ENCODE results near the gene BRF1.

BRF1 gene

DNA sequence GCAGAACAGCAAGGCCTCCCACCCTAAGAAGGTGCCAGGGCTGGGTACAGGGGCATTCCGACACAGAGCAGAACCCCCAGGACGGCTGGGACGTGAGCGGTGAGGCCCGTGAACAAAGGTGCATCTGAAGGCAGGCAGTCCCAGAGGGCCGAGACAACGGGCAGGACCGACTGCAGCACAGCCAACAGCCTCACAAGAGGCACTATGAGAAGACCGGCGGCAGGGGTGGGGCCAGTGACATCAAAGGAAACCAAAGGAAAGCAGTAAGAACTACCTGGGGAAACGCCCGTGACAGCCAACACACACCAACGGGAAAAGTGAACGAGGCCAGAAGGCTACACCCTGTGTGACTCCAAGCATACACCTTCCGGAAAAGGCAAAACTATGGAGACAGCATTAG is 43.3 kb downstream of the BRF1 start:
- DNase-seq = no peak

DNA sequence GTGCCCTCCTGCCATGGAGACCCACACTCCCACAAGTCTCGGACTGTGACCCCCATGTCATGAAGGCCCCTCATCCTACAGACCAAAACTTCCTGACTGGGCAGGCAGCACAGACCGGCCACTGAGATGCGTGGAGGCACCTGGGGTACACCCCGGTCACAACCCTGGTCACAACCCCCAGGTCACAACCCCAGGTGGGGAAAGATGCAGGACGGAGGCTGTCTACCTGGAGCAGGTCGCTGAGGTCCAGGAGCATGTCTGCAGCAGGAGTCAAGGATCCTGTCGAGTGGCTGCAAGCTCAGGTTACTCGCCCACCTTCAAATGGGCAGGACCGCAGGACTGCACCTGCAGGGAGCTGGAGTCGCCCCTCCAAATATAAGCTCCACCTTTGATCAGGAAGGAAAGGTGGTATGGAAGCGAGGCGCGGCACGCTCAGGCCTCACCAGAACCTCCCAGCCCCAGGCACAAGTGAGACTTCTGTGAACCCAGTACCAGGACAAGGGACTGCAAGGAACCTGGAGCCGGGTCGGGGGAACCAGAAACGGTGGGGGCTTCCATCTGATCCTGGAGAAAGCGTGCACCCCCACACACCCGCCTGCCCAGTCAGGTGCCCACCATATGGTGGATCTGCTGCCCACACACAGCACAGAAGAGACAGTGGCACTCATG is 44.4 kb downstream of the BRF1 start:
- no peak for DNase-seq

DNA sequence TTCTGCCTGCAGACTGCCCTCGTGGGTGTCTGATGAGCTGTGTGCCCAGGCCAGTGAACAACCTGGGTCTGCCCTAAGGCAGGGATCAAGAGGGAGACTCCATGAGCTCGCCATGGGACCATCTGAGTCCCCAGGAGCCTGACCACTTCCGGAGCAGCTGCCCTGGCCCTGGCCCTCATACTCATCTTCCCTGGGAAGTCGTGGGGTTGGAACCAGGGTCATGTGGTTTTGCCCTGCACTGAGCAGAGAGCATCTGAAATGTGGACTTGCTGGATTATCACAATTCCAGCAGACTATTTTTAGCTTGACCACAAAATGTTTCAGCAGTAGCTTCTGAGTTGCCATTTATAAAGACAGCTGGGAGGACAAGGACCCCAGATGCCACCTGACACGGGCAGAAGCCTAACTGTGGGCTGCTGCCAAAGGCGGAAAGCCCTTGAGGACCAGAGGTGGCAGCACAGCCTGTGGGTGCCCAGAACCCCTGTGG is 45.7 kb downstream of the BRF1 start:
- DNase-seq = no peak

DNA sequence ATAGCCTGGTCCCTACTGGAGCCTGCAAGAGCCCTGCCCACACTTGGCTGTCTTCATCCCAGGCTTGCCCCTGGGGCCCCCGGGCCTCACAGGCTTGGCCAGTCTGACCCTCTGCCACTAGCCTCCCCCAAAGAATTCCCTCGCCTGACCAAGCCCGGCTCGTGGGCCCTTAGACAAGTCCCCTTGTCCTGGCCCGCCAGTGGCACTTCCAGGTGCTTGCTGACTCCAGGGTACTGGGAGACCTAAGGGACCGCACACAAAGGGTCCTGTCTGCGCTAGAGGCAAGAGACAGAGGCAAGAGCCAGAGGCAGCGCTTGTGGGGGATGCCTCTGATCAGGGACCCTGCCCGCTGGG is 47.5 kb downstream of the BRF1 start:
- no peak for DNase-seq

DNA sequence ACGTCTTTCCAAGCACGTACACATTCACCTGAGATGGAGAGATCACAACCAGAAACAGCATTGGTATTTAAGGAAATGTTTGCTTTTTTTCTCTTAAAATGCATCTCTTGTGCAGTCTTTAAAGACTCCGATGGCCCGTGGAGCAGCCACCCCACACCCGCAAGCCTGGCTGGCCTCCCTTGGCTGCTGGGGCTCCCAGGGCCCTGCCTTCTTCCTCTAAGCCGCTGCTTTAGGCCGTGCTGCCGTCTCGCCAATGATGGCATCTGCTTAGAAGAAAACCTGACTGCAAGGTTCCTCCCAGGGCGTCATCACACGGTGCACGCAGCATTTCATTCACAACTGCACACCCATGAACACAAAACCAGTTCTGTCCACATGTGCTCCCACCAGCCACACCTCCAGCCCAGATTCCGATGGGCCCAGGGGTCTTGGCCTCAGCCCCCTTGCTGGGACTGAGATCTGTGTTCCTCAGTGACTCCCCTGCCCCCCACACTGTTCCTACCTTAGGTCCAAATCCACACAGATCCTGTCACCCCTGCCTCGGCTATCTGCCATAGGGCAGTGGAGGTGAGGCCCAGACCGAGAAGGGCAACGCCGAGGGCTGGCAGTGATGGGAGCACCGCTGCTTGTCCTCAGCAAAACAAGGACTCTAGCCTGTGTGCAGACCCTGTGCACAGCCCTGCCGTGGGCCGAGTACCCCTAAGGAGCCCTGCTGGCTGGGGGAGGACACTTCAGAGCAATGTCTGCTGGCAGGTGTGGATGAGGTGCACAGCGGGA is 48.1 kb downstream of the BRF1 start:
- DNase-seq = no peak

DNA sequence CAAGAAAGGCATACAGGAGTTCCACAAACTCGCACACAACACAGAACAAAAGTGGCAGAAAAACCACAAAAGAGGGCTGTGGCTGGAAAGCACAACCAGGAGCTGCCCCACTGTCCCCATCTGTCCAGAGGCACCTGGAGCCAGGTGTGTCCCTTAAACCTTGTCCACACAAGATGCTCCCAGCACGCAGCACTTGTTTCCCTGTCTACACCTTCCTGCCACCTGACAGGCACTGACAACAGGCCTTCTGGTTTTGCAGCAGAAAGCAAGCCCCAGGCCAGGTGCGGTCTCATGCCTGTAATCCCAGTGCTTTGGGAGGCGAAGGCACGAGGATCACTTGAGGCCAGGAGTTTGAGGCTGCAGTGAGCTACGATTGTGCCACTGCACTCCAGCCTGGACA is 48.9 kb downstream of the BRF1 start:
- no peak for DNase-seq

DNA sequence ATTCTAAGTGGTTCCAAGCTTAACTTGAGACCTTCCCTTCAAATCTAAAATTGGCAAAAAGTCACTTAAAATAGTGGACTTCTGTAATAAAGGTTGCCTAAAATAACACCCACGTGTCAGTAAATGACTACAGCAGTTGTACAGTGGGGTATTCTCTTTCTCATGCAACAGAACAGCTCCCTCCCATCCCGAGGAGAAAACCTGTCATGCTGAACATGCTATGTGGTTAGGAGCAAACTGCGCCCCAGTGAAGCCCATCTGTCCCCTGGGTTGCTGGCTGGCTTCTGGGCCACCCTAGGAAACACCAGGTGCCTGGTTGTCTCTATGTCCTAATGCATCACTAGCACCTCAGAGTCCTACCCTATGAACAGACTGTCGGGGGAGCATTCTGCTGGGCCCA is 49.8 kb downstream of the BRF1 start:
- no peak for DNase-seq

DNA sequence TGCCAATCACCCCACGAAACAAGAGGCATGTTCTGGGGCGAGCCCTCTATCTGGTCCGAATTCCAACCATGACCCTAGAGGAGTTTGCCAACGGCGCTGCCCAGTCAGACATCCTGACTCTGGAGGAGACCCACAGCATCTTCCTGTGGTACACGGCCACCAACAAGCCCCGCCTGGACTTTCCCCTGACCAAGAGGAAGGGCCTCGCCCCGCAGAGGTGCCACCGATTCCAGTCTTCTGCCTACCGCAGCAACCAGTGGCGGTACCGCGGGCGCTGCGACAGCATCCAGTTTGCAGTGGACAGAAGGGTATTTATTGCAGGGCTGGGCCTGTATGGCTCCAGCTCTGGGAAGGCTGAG is 50.8 kb downstream of the BRF1 start:
- no peak for DNase-seq

DNA sequence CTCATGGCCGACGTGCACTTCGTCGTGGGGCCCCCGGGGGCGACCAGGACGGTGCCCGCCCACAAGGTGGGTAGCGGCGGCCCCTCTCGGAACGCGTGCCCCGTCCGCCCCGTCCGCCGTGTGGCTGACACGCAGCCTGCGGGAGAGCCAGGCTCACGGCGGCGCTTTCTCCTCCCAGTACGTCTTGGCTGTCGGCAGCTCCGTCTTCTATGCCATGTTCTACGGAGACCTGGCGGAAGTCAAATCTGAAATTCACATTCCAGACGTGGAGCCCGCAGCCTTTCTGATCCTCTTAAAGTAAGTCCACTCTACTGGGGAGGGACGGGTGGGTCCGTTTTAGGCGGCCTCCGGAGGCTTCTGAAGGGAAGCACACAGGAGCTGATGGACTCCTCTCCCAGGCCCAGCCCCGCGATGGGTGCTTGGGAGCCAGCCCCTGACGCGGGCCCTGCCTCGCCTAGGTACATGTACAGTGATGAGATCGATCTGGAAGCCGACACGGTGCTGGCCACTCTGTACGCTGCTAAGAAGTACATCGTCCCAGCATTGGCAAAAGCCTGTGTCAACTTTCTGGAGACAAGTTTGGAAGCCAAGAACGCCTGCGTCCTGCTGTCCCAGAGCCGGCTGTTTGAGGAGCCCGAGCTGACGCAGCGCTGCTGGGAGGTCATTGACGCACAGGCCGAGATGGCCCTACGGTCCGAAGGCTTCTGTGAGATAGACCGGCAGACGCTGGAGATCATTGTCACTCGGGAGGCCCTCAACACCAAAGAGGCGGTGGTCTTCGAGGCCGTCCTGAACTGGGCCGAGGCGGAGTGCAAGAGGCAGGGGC is 51.4 kb downstream of the BRF1 start:
- no peak for DNase-seq

DNA sequence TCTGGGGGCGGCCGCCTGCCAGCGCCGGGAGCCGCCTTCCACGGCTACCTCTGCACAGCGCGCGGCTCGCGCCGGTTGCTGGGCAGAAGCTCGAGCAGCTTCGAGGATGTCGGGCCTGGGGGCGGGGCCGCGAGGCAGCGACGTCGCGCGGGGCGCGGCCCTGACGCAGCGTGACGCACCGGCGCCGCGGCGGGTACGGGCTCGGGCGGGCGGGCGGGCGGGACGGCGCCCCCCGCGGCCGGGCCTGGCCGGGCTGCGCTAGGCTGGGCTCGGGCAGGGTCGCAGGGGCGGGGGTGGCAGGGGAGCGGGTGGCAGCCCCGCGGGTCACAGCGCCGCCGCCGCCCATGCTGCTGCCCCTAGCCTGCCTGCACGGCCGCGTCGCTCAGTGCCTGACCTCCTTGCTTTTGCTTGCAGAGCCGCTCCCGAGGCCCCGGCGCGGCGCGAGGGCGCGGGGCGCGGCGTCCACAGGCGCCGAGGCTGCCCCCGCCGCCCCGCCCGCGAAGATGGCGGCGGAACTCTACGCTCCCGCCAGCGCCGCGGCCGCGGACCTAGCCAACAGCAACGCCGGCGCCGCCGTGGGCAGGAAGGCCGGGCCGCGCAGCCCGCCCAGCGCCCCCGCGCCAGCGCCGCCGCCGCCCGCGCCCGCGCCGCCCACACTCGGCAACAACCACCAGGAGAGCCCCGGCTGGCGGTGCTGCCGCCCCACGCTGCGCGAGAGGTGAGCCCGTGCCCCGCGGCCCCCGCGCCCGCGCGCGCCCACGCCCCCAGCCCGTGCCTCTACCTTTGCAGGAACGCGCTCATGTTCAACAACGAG is 52.2 kb downstream of the BRF1 start, which contains the start of gene BTBD6:
TSS of gene BTBD6 (plus strand) at position 166 of the 814 bp plus-strand sequence. CDS start at position 345, 179 bp downstream.
- peak; percentile 88 for DNase-seq

DNA sequence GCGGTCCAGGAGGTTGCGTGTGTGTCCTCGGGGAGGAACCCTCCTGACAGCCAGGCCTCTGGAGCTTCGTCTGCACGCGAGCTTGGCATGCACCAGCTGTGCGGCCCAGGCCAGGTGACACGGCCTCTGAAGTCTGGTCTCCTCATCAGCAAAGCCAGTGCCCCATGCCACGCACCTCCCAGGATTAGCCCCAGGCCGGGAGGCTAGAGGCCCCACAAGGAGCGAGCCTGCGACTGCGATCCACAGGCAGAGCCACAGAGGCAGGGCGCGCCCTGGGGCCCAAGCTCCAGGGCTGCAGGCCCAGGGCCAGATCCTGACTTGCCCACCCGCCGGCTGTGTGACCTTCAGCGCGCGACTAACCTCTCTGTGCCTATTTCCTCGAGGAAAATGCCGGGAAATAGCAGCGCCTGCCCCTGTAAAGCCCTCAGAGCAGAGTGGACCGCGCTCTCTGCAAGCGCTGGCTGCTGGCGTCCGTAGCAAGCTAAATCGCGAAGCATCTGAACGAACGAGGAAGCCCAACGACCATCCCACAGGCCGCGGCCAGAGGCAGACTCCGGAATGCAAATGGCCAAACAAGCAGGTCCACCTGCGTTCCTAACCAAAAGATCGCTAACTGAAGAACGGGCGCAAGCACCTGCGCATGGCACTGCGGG is 53.0 kb downstream of the BRF1 start:
- DNase-seq = no peak

DNA sequence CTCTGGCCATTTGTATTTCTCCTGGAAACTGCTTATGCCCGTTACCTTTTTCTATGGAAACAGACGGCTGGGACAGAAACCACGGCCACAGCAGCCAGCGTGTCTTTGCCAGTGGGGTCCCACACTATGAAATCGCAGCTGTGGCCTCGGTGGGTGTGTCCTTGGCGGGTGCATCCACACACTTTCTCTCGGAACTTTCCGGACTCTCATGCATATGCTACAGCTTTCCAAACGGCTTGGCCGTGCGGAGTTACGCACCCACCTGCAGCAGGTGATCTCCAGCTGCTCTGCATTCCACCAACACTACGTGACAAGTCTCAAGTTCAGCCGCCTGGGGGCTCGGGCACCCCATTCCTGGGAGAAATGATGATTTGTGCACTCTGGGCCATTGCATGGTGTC is 53.8 kb downstream of the BRF1 start:
- DNase-seq = no peak

DNA sequence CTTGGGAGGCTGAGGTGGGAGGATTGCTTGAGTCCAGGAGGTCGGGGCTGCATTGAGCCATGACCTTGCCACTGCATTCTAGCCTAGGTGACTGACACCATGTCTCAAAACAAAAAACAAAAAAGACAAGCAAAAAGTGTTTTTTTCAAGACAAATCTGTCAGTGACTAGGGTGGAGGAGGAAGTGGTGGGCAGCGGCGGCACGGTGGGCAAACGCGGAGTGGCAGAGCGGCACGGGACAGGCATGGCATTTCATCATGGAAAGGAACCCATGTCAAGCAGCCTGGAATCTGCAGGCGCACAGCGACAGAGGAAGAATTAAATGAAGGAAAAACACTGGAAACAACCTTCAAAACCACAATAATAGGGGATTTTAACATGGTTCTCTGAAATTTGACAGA is 56.5 kb downstream of the BRF1 start:
- no peak for DNase-seq

DNA sequence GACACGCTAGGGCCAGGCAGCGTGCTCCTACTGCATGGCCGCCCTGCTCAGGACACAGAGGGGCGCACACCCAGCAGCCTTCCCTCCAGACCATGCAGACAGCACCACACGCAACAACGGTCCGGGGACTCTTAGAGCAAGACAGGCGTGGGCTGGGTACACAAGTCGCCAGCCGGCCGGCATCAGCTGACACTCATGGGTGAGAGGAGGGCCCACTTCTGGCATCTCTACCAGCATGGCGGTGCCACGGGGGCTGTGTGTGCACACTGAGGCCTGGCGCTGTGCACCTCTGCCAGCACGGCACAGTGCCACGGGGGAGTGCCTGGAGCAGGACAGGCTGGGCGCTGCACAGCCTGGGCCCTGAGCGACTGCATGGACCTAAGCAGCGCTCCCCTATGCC is 59.2 kb downstream of the BRF1 start:
- DNase-seq = no peak

DNA sequence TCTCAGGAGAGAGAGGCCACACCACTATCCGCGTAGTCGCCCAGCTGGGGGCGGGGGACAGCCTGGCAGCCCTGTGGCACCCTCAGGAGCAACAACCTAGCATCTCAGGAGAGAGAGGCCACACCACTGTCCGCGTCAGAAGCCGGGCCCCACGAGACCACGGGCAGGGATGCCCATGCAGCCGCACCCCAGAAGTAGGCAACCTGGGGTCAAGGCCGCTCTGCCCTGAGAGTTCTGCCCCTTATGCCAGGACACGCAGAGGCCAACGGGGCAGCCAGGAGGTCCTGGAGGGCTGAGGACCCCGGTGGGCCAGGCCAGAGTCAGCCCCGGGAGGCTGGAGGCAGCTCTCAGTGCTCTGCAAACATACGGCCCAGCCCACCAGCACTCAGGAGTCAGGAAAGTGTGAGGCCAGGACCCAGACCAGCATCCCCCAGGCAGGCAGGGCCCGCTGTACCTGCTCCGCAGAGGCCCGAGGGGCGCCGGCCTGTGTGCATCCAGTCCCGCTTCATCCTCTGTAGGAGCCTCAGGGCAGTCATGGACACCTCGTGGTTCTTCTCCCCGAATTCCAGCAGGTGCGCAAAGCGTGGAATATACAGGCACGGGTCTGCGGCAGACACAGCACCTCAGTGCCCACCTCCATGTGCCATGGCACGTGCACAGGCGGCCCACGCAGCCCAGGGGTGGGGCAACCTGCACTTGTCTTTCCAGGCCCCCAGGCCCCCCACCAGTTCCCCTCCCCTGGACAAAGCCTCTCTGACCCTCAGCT is 59.8 kb downstream of the BRF1 start:
- no peak for DNase-seq

DNA sequence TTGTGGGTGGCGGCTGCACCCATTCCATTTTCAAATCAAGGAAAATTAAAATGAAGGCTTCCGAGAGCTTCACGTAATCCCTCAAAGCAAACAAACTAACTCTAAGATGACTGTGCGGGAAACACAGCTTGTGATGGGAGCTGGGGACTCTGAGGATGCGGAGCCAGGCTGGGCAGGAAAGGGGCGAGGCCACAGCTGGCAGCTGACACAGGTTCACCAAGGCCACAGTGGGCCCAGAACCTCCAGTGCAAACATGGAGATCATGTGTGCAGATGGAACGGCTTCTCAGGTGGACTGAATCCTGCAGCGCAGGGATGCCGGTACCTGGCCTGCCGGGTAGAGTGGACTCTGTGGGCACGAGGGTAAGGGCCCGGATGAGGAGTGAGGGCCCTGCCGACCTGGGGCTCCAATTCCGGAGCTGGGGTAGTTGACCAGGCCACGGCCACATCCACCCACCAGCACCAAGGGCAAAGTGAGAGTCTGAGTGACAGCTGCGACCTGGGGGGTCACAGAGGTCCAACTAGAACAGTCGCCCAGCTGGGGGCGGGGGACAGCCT is 71.6 kb downstream of the BRF1 start:
- no peak for DNase-seq

DNA sequence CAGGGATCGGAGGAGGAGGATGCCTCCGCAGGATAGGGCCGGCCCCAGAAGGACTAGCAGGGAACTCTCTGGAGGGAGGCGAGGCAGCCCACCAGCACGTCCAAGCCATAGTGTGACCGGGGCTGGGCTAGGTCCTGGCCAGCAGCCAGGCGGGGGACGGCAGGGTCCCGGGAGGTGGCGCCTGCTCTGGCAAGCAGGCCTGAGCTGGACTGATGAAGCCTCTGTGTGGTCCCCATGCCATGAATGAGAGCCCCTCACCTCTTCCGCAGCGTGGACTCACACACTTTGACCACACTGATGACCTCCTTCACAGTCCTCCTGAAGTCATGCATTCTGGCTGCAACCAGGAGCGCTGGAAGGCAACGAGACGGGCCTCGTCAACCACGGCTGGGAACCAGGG is 72.2 kb downstream of the BRF1 start:
- no peak for DNase-seq

DNA sequence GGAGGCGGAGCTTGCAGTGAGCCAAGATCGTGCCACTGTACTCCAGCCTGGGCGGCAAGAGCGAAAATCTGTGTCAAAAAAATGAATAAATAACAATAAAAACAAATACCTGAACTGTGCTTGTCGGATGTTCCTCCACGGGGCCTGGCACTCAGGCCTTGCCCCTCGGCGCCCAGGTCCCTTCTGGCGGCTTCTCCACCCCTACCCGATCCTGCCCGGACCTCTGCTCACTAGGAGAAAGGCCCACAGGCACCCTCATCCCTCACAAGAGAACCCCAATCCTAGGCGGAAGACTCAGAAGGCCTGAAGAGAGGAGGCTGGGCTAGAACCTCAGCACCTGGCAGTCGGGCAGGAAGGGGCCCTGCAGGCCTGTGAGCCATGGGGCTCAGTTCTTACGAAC is 73.5 kb downstream of the BRF1 start:
- no peak for DNase-seq

DNA sequence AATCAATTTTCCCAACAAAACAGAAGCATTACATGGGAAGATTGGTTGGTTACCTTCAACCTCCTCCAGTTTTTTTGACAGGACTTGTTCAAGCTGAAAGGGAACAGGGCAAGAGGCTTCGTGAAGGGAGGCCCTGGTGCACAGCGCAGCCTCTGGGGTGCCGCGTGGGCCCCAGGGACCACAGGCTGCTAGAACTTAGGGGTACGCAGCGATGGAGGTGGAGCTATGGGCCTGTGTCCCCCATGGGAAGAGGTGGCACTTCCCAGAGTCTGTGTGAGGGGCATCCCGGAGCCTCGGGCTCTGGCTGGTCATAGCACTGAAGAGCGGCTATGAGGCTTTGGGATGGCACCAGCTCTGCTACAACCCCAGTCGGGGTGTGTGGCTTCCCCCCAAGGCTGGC is 74.6 kb downstream of the BRF1 start:
- DNase-seq = no peak

DNA sequence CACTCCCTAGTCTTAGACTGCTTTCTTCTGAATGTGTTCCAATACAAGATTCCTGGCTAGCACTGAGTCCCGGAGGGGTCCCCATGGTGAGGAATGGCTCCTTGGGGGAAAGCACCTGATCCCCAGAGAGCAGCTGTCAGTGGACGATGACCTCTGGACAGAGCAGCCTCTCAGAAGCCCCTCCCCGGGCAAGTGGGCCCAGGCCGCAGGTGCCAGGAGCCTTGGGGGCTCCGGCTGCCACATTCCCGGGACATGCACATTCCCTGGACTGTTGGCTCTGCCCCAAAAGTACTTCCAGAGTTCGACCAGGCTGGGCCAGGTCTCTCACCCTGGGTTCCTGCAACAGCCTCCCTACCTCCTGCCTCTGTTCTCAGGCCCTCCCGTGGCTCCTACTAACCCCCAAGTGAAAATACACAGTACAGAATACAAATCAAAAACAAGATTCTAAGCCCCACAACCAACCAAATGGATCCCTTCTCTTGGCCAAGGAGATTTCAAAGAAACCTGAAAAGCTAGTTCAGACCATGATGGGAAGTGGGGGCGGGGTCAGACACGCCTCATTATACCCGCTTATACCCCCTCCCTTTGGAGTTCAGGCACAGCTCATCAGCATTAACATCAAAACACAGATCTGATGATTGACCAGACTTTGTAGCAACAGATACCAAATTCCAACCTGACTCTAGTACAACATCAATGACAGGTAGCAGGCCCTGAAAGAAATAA is 75.8 kb downstream of the BRF1 start:
- no peak for DNase-seq

Data from activated CD4-positive, alpha-beta T cell treated with anti-CD3 and anti-CD28 coated beads, Interleukin-2, amount 50 U/mL, for 16 hours (primary cell).